ENCODE data around the gene NPSR1.

Gene NPSR1

GRCh38 chr7:34672430-34672829 is 14.4 kb downstream of the NPSR1 start:
- Histone ChIP-seq H3F3A (ENCODE audit: control insufficient read depth, insufficient read depth) (no peaks in the 10 kb centered on the region), H3K36me3 (ENCODE audit: control insufficient read depth, low read length) (no peaks in the 10 kb centered on the region), H4K20me1 (ENCODE audit: control insufficient read depth, insufficient read depth, low read depth, low read length) (no peaks in the 10 kb centered on the region), H3K79me2 (ENCODE audit: control insufficient read depth, low read length) (no peaks in the 10 kb centered on the region), H3K4me2 (ENCODE audit: low read length) (no peak overlapping the region), H3K9me2 (replicated peaks; ENCODE audit: control insufficient read depth, low read length) (no peaks in the 10 kb centered on the region), H3K4me1 (ENCODE audit: control insufficient read depth, low read length) (no peaks in the 10 kb centered on the region), H3K27ac (ENCODE audit: low read depth, low read length) (no peak overlapping the region), H3K4me3 (ENCODE audit: low read length) (no peak overlapping the region), H3K27me3 (ENCODE audit: control insufficient read depth, low read length) (no peaks in the 10 kb centered on the region), H3K9me3 (ENCODE audit: control insufficient read depth, insufficient read depth, low read length) (no peaks in the 10 kb centered on the region)
- TF ChIP-seq EZH2phosphoT487 (IDR thresholded peaks at IDR 0.05; ENCODE audit: borderline replicate concordance, low read length), result no peak
- TF ChIP-seq CTCF (IDR thresholded peaks at IDR 0.05; ENCODE audit: low read depth, low read length, poor library complexity, severe bottlenecking), result no peak

GRCh38 chr7:34673066-34673465 is 15.0 kb downstream of the NPSR1 start:
- Histone ChIP-seq H3K9me3 (ENCODE audit: control insufficient read depth, insufficient read depth, low read length) (no peaks in the 10 kb centered on the region), H3K27ac (ENCODE audit: low read depth, low read length) (no peak overlapping the region), H3K9me2 (replicated peaks; ENCODE audit: control insufficient read depth, low read length) (no peaks in the 10 kb centered on the region), H3K4me3 (ENCODE audit: low read length) (no peak overlapping the region), H4K20me1 (ENCODE audit: control insufficient read depth, insufficient read depth, low read depth, low read length) (no peaks in the 10 kb centered on the region), H3K4me2 (ENCODE audit: low read length) (no peak overlapping the region), H3K79me2 (ENCODE audit: control insufficient read depth, low read length) (no peaks in the 10 kb centered on the region), H3K27me3 (ENCODE audit: control insufficient read depth, low read length) (no peaks in the 10 kb centered on the region), H3K36me3 (ENCODE audit: control insufficient read depth, low read length) (no peaks in the 10 kb centered on the region), H3K4me1 (ENCODE audit: control insufficient read depth, low read length) (no peaks in the 10 kb centered on the region), H3F3A (ENCODE audit: control insufficient read depth, insufficient read depth) (no peaks in the 10 kb centered on the region)
- TF ChIP-seq EZH2phosphoT487 (IDR thresholded peaks at IDR 0.05; ENCODE audit: borderline replicate concordance, low read length), result no peak
- no peak for TF ChIP-seq CTCF (IDR thresholded peaks at IDR 0.05; ENCODE audit: low read depth, low read length, poor library complexity, severe bottlenecking)

DNA sequence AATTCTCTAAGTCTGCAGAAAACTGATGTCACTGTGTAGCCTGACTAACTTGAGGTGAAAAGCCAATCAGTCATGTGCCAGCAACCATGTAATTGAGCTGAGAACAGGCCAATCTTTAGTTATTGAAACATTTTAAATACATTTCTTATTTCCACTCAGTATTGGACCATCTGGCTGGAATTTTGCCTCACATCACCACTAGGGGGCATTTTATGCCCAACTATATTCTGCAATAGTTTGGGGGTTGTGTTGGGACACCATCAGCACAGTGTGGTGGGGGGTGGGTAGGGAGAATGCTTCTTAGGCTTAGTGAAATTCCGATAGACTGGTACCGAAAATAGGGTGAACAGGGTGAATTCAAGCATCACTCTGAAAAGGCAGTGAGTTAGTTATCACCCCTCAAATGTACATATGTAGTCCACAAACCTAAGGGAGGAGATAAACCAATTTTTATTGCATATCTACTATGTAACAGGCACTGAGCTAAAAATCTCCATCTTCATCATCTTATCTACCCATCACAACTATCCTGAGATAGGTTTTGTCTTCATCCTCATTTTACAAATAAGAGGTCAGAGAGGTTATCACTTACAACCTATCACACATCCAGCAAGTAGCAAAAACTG is 17.8 kb downstream of the NPSR1 start:
- H3K9me3 ChIP-seq (ENCODE audit: control insufficient read depth, insufficient read depth, low read length), result no peaks in the 10 kb centered on the region
- peak; percentile 91 for TF ChIP-seq CTCF (IDR thresholded peaks at IDR 0.05; ENCODE audit: low read depth, low read length, poor library complexity, severe bottlenecking)
- no peak for TF ChIP-seq EZH2phosphoT487 (IDR thresholded peaks at IDR 0.05; ENCODE audit: borderline replicate concordance, low read length)
- no peaks in the 10 kb centered on the region for H3K27me3 ChIP-seq (ENCODE audit: control insufficient read depth, low read length)
- no peaks in the 10 kb centered on the region for H3K4me1 ChIP-seq (ENCODE audit: control insufficient read depth, low read length)
- no peaks in the 10 kb centered on the region for H3K36me3 ChIP-seq (ENCODE audit: control insufficient read depth, low read length)
- no peak overlapping the region for H3K4me3 ChIP-seq (ENCODE audit: low read length)
- H4K20me1 ChIP-seq (ENCODE audit: control insufficient read depth, insufficient read depth, low read depth, low read length), result no peaks in the 10 kb centered on the region
- no peak overlapping the region for H3K4me2 ChIP-seq (ENCODE audit: low read length)
- H3K79me2 ChIP-seq (ENCODE audit: control insufficient read depth, low read length), result no peaks in the 10 kb centered on the region
- H3K27ac ChIP-seq (ENCODE audit: low read depth, low read length), result no peak overlapping the region
- no peaks in the 10 kb centered on the region for H3F3A ChIP-seq (ENCODE audit: control insufficient read depth, insufficient read depth)
- H3K9me2 ChIP-seq (replicated peaks; ENCODE audit: control insufficient read depth, low read length), result no peaks in the 10 kb centered on the region

All from DOHH2 (cell line).